Head of caudate nucleus (tissue), 42 donors: ENCODE data around the gene PIK3R3.
A peak's percentile ranks its signal among the peaks of the same experiment; 100 is the strongest.

Experiments
- DNase-seq, 42 donors: peaks; one replicate each; pipeline versions ENCODE4 v3.0.0 to v3.0.0-alpha.2; 2020 to 2021; ENCODE audit warnings: mixed read lengths in 7 of 42
- intact Hi-C: fragments of 100-400 bp; cut with DNase I; formaldehyde crosslinking; loops from one replicate; pipeline ENCODE4 v1.15.0; 2022

The PIK3R3 gene

GRCh38 chr1:46159516-46159915, 27.1 kb upstream of the PIK3R3 start:
- DNase-seq = no peak

GRCh38 chr1:46158312-46159281, 26.2 kb upstream of the PIK3R3 start:
- DNase-seq = no peak
- intact Hi-C loops = no loop called here

More at GRCh38 chr1:46159516-46159915, 27.1 kb upstream of the PIK3R3 start:
- intact Hi-C loops = no loop called here

- DNase-seq = peak in 12 of 42 donors; percentile 22 to 68 (median 34)
- intact Hi-C loops = no loop called here
Observed at GRCh38 chr1:46157916-46158311, 25.5 kb upstream of the PIK3R3 start.

GRCh38 chr1:46153732-46154131, 21.3 kb upstream of the PIK3R3 start:
- intact Hi-C loops = no loop called here
- DNase-seq = no peak

- DNase-seq = no peak
Observed at GRCh38 chr1:46153228-46153627, 20.8 kb upstream of the PIK3R3 start.

GRCh38 chr1:46152016-46152415, 19.6 kb upstream of the PIK3R3 start:
- DNase-seq = no peak
- intact Hi-C loops = no loop called here

More at GRCh38 chr1:46153228-46153627, 20.8 kb upstream of the PIK3R3 start:
- intact Hi-C loops = no loop called here

GRCh38 chr1:46150085-46150484, 17.7 kb upstream of the PIK3R3 start:
- intact Hi-C loops = no loop called here
- no peak for DNase-seq

GRCh38 chr1:46148318-46148717, 15.9 kb upstream of the PIK3R3 start:
- intact Hi-C loops = no loop called here

GRCh38 chr1:46137916-46138315, 5.5 kb upstream of the PIK3R3 start:
- DNase-seq = no peak
- intact Hi-C loops = loop anchor here (5.0 kb wide), 1 partner anchor 34 kb away; no protein-coding TSS in a partner anchor

More at GRCh38 chr1:46148318-46148717, 15.9 kb upstream of the PIK3R3 start:
- DNase-seq = no peak

GRCh38 chr1:46136711-46137110, 4.3 kb upstream of the PIK3R3 start:
- intact Hi-C loops = loop anchor here (5.0 kb wide), 1 partner anchor 36 kb away; no protein-coding TSS in a partner anchor

GRCh38 chr1:46134660-46135331, 2.4 kb upstream of the PIK3R3 start:
- intact Hi-C loops = loop anchor here (5.0 kb wide), 1 partner anchor 38 kb away; no protein-coding TSS in a partner anchor
- DNase-seq = no peak

More at GRCh38 chr1:46136711-46137110, 4.3 kb upstream of the PIK3R3 start:
- DNase-seq = peak in 1 of 42 donors; percentile 14

GRCh38 chr1:46133781-46134350, 1.4 kb upstream of the PIK3R3 start:
- intact Hi-C loops = no loop called here
- DNase-seq = no peak

- intact Hi-C loops = no loop called here
- peak in 3 of 42 donors; percentile 11 to 73 (median 68) for DNase-seq
Observed at GRCh38 chr1:46133181-46133658, 791 bp upstream of the PIK3R3 start.

- DNase-seq = peak in 40 of 42 donors; percentile 3 to 66 (median 27)
Observed at GRCh38 chr1:46131712-46132528, 509 bp downstream of the PIK3R3 start.

GRCh38 chr1:46131093-46131492, 1.3 kb downstream of the PIK3R3 start:
- intact Hi-C loops = no loop called here
- peak in 1 of 42 donors; percentile 6 for DNase-seq

More at GRCh38 chr1:46131712-46132528, 509 bp downstream of the PIK3R3 start:
- intact Hi-C loops = no loop called here

GRCh38 chr1:46130606-46131005, 1.8 kb downstream of the PIK3R3 start:
- DNase-seq = no peak
- intact Hi-C loops = no loop called here

GRCh38 chr1:46130121-46130520, 2.3 kb downstream of the PIK3R3 start:
- intact Hi-C loops = no loop called here
- no peak for DNase-seq

GRCh38 chr1:46128344-46128743, 4.1 kb downstream of the PIK3R3 start:
- intact Hi-C loops = no loop called here
- peak in 1 of 42 donors; percentile 16 for DNase-seq
